Measurements from ENCODE around the gene CLEC20A.

DNA sequence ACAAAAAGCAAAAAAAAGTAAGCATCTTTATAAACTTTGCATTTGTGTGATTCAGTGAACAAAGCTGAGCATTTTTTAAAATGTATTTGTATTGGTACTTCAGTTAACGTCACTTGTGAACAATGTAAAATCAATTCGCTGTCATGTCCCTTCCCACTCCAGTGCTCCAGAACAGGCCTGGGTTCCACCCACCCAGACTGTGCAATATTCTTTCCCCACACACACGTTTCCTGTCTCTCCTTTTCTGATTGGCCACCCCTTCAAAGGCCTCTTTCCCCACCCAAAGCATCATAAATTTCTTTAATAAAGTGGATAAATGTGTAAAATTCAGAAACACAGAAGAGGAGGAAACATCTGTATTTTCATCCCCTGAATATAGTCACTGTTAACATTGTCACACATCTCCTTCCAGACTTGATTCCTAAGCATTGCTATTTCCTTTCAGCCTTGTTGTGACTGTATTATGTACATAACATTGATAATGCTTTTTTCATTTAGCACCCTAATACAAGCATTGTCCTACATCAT, 12.0 kb downstream of the CLEC20A start:
- TF ChIP-seq, protein P1, sequence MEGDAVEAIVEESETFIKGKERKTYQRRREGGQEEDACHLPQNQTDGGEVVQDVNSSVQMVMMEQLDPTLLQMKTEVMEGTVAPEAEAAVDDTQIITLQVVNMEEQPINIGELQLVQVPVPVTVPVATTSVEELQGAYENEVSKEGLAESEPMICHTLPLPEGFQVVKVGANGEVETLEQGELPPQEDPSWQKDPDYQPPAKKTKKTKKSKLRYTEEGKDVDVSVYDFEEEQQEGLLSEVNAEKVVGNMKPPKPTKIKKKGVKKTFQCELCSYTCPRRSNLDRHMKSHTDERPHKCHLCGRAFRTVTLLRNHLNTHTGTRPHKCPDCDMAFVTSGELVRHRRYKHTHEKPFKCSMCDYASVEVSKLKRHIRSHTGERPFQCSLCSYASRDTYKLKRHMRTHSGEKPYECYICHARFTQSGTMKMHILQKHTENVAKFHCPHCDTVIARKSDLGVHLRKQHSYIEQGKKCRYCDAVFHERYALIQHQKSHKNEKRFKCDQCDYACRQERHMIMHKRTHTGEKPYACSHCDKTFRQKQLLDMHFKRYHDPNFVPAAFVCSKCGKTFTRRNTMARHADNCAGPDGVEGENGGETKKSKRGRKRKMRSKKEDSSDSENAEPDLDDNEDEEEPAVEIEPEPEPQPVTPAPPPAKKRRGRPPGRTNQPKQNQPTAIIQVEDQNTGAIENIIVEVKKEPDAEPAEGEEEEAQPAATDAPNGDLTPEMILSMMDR (IDR thresholded peaks at IDR 0.05), result no peak
- TF ChIP-seq POLR2A (IDR thresholded peaks at IDR 0.05), result no peak

Data from adrenal gland (tissue), 5 donors.